ENCODE results near the gene NONO. TPM values are rescaled to one million over a fixed set of nuclear protein-coding genes. Genes with fewer than 3 reads are reported as not detected.
"Not testable (repeated sequence)": the region's sequence is repeated elsewhere in the genome, so short reads cannot be mapped to it uniquely, and the experiment has no call there.

NONO gene
- total and polyA plus RNA-seq, 8 donors: 241 to 739 (median 626) TPM

- no peak for DNase-seq
- Histone ChIP-seq H3K4me3 (peak overlapping the region in 1 of 2 donors; percentile 64), H3K27me3 (no peaks in the 10 kb centered on the region), H3K4me1 (peaks cover 0 to 25% of the 10 kb centered on the region in 2 donors), H3K27ac (no peak overlapping the region), H3K36me3 (peaks cover 0 to 11% of the 10 kb centered on the region in 2 donors), H3K9me3 (no peaks in the 10 kb centered on the region)
- no peak for ATAC-seq
- intact Hi-C loops (cut with DNase I): no loop called here
- no peak for TF ChIP-seq CTCF (IDR thresholded peaks at IDR 0.05)
Measured at GRCh38 chrX:71285929-71286328, 2.5 kb downstream of the NONO start.

DNA sequence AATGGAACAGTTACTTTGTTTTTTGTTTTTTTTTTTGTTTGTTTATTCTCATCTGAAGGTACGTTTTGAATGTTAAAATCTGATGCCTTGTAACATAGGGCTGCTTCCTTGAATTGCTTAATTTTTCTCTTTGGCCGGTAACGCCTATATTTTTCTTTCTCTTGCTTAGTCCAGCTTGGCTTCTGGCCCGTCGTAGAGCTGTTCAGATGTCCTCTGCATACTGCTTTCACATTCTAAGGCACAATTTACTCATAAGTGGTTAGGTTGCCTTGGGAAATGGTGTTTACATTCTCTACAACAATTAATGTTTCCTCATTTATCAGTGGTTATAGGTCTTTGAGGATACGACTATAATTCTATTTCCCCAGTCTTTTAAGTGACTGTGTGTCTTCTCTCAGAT is 7.9 kb downstream of the NONO start:
- DNase-seq (no peak), ATAC-seq (peak; percentile 62)
- Histone ChIP-seq H3K27ac (no peak overlapping the region), H3K4me3 (no peak overlapping the region), H3K36me3 (peaks cover 0 to 66% of the 10 kb centered on the region in 2 donors), H3K4me1 (peaks cover 0 to 9% of the 10 kb centered on the region in 2 donors), H3K9me3 (no peaks in the 10 kb centered on the region), H3K27me3 (no peaks in the 10 kb centered on the region)
- intact Hi-C loops (cut with DNase I): no loop called here
- no peak for TF ChIP-seq CTCF (IDR thresholded peaks at IDR 0.05)

GRCh38 chrX:71292669-71293365 is 9.4 kb downstream of the NONO start:
- intact Hi-C loops (cut with DNase I): no loop called here
- H3K36me3 ChIP-seq: peaks cover 0 to 80% of the 10 kb centered on the region in 2 donors
- DNase-seq (no peak), ATAC-seq (no peak)
- no peak overlapping the region for H3K4me3 ChIP-seq
- TF ChIP-seq CTCF (IDR thresholded peaks at IDR 0.05): no peak
- H3K27me3 ChIP-seq: no peaks in the 10 kb centered on the region
- H3K27ac ChIP-seq: no peak overlapping the region
- H3K9me3 ChIP-seq: no peaks in the 10 kb centered on the region
- no peaks in the 10 kb centered on the region for H3K4me1 ChIP-seq

DNA sequence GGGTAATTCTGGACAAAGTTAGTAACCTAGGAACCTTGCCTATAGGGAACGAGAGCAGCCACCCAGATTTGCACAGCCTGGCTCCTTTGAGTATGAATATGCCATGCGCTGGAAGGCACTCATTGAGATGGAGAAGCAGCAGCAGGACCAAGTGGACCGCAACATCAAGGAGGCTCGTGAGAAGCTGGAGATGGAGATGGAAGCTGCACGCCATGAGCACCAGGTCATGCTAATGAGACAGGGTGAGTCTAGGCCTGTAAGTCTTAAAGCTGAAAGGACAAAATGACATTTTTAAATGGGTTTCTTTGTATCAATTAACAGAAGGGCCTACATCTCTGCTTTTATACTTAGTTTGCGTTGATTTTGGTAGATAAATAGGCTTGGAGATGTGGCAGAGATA is 13.4 kb downstream of the NONO start:
- H3K27ac ChIP-seq: no peak overlapping the region
- DNase-seq (no peak), ATAC-seq (no peak)
- H3K4me3 ChIP-seq: no peak overlapping the region
- no peak for TF ChIP-seq CTCF (IDR thresholded peaks at IDR 0.05)
- peaks cover 0 to 93% of the 10 kb centered on the region in 2 donors for H3K36me3 ChIP-seq
- no peaks in the 10 kb centered on the region for H3K27me3 ChIP-seq
- H3K4me1 ChIP-seq: peaks cover 0 to under 1% of the 10 kb centered on the region in 2 donors
- intact Hi-C loops (cut with DNase I): no loop called here
- H3K9me3 ChIP-seq: no peaks in the 10 kb centered on the region

DNA sequence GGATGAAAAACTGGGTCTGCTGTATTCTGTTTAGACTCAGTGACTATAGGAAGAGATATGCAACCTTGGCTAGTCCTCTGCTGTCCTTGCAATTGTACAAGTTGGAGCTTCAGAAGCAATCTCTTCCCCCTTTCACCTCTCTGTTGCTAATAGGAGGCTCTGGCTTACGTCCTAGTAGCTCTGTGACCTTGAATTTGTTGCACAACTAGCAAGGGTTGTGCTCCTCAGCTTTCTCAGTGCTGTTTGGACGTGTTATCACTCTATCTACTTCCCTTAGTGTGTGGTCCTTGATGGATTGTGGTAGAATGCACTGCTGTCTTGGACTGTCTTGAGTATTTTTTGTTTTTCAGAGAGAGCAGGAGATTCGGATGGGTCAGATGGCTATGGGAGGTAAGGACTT is 14.7 kb downstream of the NONO start:
- ATAC-seq: no peak
- peaks cover 0 to 11% of the 10 kb centered on the region in 2 donors for H3K4me1 ChIP-seq
- H3K9me3 ChIP-seq: no peaks in the 10 kb centered on the region
- no peak overlapping the region for H3K4me3 ChIP-seq
- H3K27ac ChIP-seq: no peak overlapping the region
- H3K27me3 ChIP-seq: no peaks in the 10 kb centered on the region
- no peak for DNase-seq
- intact Hi-C loops (cut with DNase I): no loop called here
- peaks cover 0 to 80% of the 10 kb centered on the region in 2 donors for H3K36me3 ChIP-seq
- no peak for TF ChIP-seq CTCF (IDR thresholded peaks at IDR 0.05)

- H3K27ac ChIP-seq; ATAC-seq; intact Hi-C loops (cut with DNase I); DNase-seq; H3K27me3 ChIP-seq; H3K4me3 ChIP-seq; H3K9me3 ChIP-seq: not testable (repeated sequence)
- peaks cover 0 to 11% of the 10 kb centered on the region in 2 donors for H3K4me1 ChIP-seq
- peaks cover 0 to 66% of the 10 kb centered on the region in 2 donors for H3K36me3 ChIP-seq
Measured at GRCh38 chrX:71300064-71300463, 16.6 kb downstream of the NONO start.

GRCh38 chrX:71300495-71300894 is 17.1 kb downstream of the NONO start:
- H3K27ac ChIP-seq; H3K4me3 ChIP-seq; H3K9me3 ChIP-seq; H3K27me3 ChIP-seq; ATAC-seq; intact Hi-C loops (cut with DNase I); DNase-seq: not testable (repeated sequence)
- Histone ChIP-seq H3K36me3 (peaks cover 0 to 61% of the 10 kb centered on the region in 2 donors), H3K4me1 (peaks cover 0 to 11% of the 10 kb centered on the region in 2 donors)

All from left lung (tissue), 10 donors.